GM21529 (cell line): ENCODE results near the gene PPM1H.

Source experiments
- ATAC-seq: cut with Tn5 transposase; IDR thresholded peaks from one replicate; pipeline ENCODE4 v1.9.1; 2021; ENCODE audit not compliant: unreplicated experiment

Gene PPM1H

GRCh38 chr12:62657363-62657632 is 277.7 kb downstream of the PPM1H start:
- ATAC-seq = no peak

GRCh38 chr12:62656591-62657362 is 278.2 kb downstream of the PPM1H start:
- ATAC-seq = no peak

- ATAC-seq = no peak
These were observed 279.2 kb downstream of the PPM1H start for GRCh38 chr12:62655666-62656151.

- ATAC-seq = no peak
These were observed 280.4 kb downstream of the PPM1H start for GRCh38 chr12:62654326-62655241.

- no peak for ATAC-seq
These were observed 281.2 kb downstream of the PPM1H start for GRCh38 chr12:62653740-62654139.

GRCh38 chr12:62653304-62653703 is 281.6 kb downstream of the PPM1H start:
- no peak for ATAC-seq

- no peak for ATAC-seq
These were observed 283.8 kb downstream of the PPM1H start for GRCh38 chr12:62651138-62651537.

GRCh38 chr12:62649412-62650138 is 285.4 kb downstream of the PPM1H start:
- ATAC-seq = no peak

GRCh38 chr12:62647586-62647985 is 287.4 kb downstream of the PPM1H start:
- ATAC-seq = no peak

- ATAC-seq = no peak
These were observed 288.4 kb downstream of the PPM1H start for GRCh38 chr12:62646566-62646965.

- ATAC-seq = no peak
These were observed 291.5 kb downstream of the PPM1H start for GRCh38 chr12:62643486-62643885.

GRCh38 chr12:62642486-62642885 is 292.5 kb downstream of the PPM1H start:
- no peak for ATAC-seq

GRCh38 chr12:62640910-62641448 is 294.0 kb downstream of the PPM1H start:
- peak; percentile 95 for ATAC-seq

GRCh38 chr12:62637679-62638078 is 297.3 kb downstream of the PPM1H start:
- ATAC-seq = no peak

GRCh38 chr12:62635649-62636048 is 299.3 kb downstream of the PPM1H start:
- ATAC-seq = no peak

- ATAC-seq = peak; percentile 37
These were observed 302.5 kb downstream of the PPM1H start for GRCh38 chr12:62632411-62632918.

- ATAC-seq = peak; percentile 78
These were observed 303.2 kb downstream of the PPM1H start for GRCh38 chr12:62631471-62632410.

- ATAC-seq = no peak
These were observed 304.8 kb downstream of the PPM1H start for GRCh38 chr12:62629971-62630739.

GRCh38 chr12:62629413-62629812 is 305.5 kb downstream of the PPM1H start:
- no peak for ATAC-seq
